ENCODE measurements around the gene GRAMD1B. TPM values are rescaled to one million over a fixed set of nuclear protein-coding genes. Genes with fewer than 3 reads are reported as not detected.
A peak's percentile ranks its signal among the peaks of the same experiment; 100 is the strongest.

The GRAMD1B gene
- total and polyA plus RNA-seq, 2 donors from 2014 or later, result 4.4 to 18.2 TPM

DNA sequence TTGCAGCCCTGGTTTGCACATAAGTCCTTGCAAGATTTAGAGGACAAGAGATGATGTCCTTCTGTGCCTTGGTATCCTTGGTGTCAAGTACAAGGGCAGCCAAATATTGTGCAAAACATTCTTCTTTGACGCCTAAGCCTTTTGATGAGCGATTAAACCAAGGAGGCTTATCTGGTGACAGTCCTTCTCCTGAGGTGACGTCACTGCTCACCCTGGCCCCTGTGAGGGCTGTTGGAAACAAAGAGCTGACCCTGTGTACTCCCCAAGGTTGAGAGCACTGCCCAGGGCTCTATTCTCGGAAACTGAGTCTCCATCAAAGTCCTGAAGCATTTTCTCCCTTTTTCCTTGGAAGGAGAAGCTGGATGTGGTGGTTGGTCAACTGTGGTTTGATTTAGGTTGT, 4.7 kb upstream of the GRAMD1B start:
- intact Hi-C loops (cut with DNase I), result no loop called here
- FAIRE-seq, result no peak
- H3K4me3 ChIP-seq (ENCODE audit: low read length in 3 of 3), result no peak overlapping the region
- DNase-seq, result no peak
- H3K36me3 ChIP-seq (ENCODE audit: control insufficient read depth in 2 of 3, insufficient read depth in 3 of 3, low read length in 3 of 3), result no peaks in the 10 kb centered on the region
- TF ChIP-seq, protein P1, sequence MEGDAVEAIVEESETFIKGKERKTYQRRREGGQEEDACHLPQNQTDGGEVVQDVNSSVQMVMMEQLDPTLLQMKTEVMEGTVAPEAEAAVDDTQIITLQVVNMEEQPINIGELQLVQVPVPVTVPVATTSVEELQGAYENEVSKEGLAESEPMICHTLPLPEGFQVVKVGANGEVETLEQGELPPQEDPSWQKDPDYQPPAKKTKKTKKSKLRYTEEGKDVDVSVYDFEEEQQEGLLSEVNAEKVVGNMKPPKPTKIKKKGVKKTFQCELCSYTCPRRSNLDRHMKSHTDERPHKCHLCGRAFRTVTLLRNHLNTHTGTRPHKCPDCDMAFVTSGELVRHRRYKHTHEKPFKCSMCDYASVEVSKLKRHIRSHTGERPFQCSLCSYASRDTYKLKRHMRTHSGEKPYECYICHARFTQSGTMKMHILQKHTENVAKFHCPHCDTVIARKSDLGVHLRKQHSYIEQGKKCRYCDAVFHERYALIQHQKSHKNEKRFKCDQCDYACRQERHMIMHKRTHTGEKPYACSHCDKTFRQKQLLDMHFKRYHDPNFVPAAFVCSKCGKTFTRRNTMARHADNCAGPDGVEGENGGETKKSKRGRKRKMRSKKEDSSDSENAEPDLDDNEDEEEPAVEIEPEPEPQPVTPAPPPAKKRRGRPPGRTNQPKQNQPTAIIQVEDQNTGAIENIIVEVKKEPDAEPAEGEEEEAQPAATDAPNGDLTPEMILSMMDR (IDR thresholded peaks at IDR 0.05; ENCODE audit: borderline replicate concordance, extremely low read depth, insufficient read depth), result no peak
- no peaks in the 10 kb centered on the region for H3K9me3 ChIP-seq (ENCODE audit: control insufficient read depth in 2 of 3, insufficient read depth in 1 of 3, low read length in 3 of 3)
- H3K4me1 ChIP-seq (ENCODE audit: control insufficient read depth in 2 of 3, insufficient read depth in 2 of 3, low read depth in 1 of 3, low read length in 3 of 3), result peaks cover 8 to 12% (median 8%) of the 10 kb centered on the region in 3 donors
- H3K9ac ChIP-seq (ENCODE audit: low read length in 3 of 3), result no peak overlapping the region
- H3K27ac ChIP-seq (ENCODE audit: low read depth in 2 of 2, low read length in 2 of 2), result no peak overlapping the region
- no peaks in the 10 kb centered on the region for H3K27me3 ChIP-seq (ENCODE audit: control insufficient read depth, insufficient read depth, low read length)

- Histone ChIP-seq H3K27ac (ENCODE audit: low read depth in 2 of 2, low read length in 2 of 2) (peak overlapping the region in 1 of 2 donors; percentile 43), H3K36me3 (ENCODE audit: control insufficient read depth in 2 of 3, insufficient read depth in 3 of 3, low read length in 3 of 3) (no peaks in the 10 kb centered on the region), H3K4me1 (ENCODE audit: control insufficient read depth in 2 of 3, insufficient read depth in 2 of 3, low read depth in 1 of 3, low read length in 3 of 3) (peaks cover 8 to 12% (median 10%) of the 10 kb centered on the region in 3 donors), H3K27me3 (ENCODE audit: control insufficient read depth, insufficient read depth, low read length) (no peaks in the 10 kb centered on the region), H3K9me3 (ENCODE audit: control insufficient read depth in 2 of 3, insufficient read depth in 1 of 3, low read length in 3 of 3) (no peaks in the 10 kb centered on the region), H3K9ac (ENCODE audit: low read length in 3 of 3) (no peak overlapping the region), H3K4me3 (ENCODE audit: low read length in 3 of 3) (peak overlapping the region in 1 of 3 donors; percentile 19)
- peak in 4 of 5 donors; percentile 61 to 70 (median 66) for DNase-seq
- intact Hi-C loops (cut with DNase I), result no loop called here
- FAIRE-seq, result no peak
- TF ChIP-seq, protein P1 (IDR thresholded peaks at IDR 0.05; ENCODE audit: borderline replicate concordance, extremely low read depth, insufficient read depth), result no peak
These were observed 3.3 kb upstream of the GRAMD1B start for GRCh38 chr11:123426789-123427188.

DNA sequence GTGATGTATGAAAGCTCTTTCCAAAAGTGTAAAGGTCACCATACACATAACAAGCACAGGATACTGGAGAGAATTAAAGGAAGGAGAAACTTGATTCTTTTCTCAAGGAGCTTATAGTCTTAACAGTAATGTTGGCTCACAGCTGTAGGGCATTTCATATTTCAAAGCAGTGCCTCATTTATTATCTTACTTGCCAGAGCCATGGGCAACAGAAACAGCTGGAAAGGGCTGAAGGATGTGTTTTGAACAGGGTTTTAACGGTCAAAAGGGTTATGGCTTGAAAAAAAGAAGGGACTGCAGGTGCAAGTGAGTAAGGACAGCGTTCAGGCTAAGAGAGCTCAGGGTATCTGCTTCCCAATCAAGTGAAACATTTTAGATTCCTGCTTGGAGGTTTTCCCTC, 2.7 kb upstream of the GRAMD1B start:
- intact Hi-C loops (cut with DNase I), result no loop called here
- H3K9me3 ChIP-seq (ENCODE audit: control insufficient read depth in 2 of 3, insufficient read depth in 1 of 3, low read length in 3 of 3), result no peaks in the 10 kb centered on the region
- H3K27ac ChIP-seq (ENCODE audit: low read depth in 2 of 2, low read length in 2 of 2), result peak overlapping the region in 1 of 2 donors; percentile 43
- DNase-seq, result no peak
- H3K27me3 ChIP-seq (ENCODE audit: control insufficient read depth, insufficient read depth, low read length), result no peaks in the 10 kb centered on the region
- H3K4me1 ChIP-seq (ENCODE audit: control insufficient read depth in 2 of 3, insufficient read depth in 2 of 3, low read depth in 1 of 3, low read length in 3 of 3), result peaks cover 8 to 12% (median 10%) of the 10 kb centered on the region in 3 donors
- TF ChIP-seq, protein P1 (IDR thresholded peaks at IDR 0.05; ENCODE audit: borderline replicate concordance, extremely low read depth, insufficient read depth), result no peak
- no peak for FAIRE-seq
- H3K4me3 ChIP-seq (ENCODE audit: low read length in 3 of 3), result no peak overlapping the region
- no peak overlapping the region for H3K9ac ChIP-seq (ENCODE audit: low read length in 3 of 3)
- H3K36me3 ChIP-seq (ENCODE audit: control insufficient read depth in 2 of 3, insufficient read depth in 3 of 3, low read length in 3 of 3), result no peaks in the 10 kb centered on the region

Data from kidney (tissue), 14 donors.